NCI-H748 (cell line): ENCODE data around the gene LCN6.
"Not testable (repeated sequence)": the region's sequence is repeated elsewhere in the genome, so short reads cannot be mapped to it uniquely, and the experiment has no call there.

Experiments used
- DNase-seq: peaks from one replicate; lab custom pipeline; 2025; ENCODE audit not compliant: unreplicated experiment; lab: John Stamatoyannopoulos, UW

Gene LCN6

DNA sequence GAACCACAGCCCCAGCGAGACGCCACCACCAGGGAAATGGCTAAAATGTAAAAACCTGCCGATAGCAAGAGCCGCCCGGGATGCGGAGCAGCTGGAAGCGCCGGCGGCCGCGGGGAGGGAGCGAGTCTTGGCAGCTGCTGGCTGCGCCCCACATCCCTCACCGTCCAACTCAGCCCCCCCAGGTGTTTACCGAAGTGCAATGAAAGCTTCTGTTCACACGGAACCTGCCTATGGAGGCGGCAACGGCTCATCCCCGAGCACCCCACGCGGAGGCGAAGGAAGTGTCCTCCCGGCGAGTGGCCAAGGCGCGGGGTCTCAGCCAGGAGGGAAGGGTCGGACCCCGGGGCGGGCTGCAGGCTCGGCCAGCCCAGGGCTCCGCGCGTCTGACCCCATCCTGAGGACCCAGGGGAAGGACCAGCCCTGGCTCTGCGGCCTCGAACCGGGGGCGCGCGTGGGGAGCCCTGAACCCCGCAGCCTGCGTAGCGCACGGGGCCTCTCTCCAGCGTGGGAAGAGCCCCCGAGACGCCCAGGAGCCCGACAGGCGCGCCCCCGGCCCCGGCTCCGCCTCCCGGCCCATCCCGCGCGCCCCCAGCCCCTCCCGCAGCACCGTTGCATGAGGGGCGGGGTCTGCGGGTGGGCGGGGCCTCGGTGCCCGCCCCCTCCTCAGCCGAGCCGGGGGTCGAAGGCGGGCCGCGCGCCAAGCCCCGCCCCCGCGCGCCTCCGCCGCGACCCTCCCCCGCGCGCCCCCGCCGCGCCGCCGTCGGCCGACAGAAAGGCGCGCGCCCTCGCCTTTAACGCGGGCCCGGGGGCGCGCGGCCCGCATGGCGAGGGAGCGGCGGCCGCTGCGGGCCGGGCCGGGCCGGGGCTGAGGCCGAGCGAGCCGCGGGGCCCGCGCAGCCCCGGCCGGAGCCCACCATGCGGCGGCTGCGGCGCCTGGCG is 36.3 kb downstream of the LCN6 start, which contains the start of gene DIPK1B:
DIPK1B (plus strand) TSS at position 822 of the 939 bp plus-strand sequence; CDS start at position 916, 94 bp downstream.
- DNase-seq: peak; percentile 79

- not testable (repeated sequence) for DNase-seq
Observed at GRCh38 chr9:136711219-136711648, 37.1 kb downstream of the LCN6 start.

GRCh38 chr9:136710543-136710942 is 37.8 kb downstream of the LCN6 start:
- no peak for DNase-seq

GRCh38 chr9:136709454-136710109 is 38.7 kb downstream of the LCN6 start:
- no peak for DNase-seq

GRCh38 chr9:136707849-136708517 is 40.3 kb downstream of the LCN6 start:
- DNase-seq: no peak

DNA sequence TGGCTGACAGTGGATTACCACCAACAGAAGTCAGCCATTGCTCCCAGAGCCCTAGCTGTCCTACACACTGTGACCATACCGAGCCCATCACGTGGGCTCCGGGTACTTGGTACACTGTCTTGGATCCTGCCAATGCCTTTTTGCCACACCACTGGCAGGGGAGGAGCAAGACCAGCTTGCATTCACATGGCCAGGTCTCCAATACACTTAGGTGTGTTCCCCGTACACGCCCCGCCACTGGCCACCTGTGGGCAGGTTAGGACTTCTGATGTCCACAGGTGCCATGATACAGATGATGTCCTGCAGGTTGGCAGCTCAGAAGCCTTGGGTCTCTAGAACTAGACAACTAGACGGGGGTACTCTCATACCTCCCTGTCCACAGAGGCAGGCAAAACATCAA is 41.3 kb downstream of the LCN6 start:
- no peak for DNase-seq

- DNase-seq: no peak
Observed at GRCh38 chr9:136705564-136705963, 42.8 kb downstream of the LCN6 start.

- not testable (repeated sequence) for DNase-seq
Observed at GRCh38 chr9:136704741-136705140, 43.6 kb downstream of the LCN6 start.

- no peak for DNase-seq
Observed at GRCh38 chr9:136703276-136703860, 45.0 kb downstream of the LCN6 start.

DNA sequence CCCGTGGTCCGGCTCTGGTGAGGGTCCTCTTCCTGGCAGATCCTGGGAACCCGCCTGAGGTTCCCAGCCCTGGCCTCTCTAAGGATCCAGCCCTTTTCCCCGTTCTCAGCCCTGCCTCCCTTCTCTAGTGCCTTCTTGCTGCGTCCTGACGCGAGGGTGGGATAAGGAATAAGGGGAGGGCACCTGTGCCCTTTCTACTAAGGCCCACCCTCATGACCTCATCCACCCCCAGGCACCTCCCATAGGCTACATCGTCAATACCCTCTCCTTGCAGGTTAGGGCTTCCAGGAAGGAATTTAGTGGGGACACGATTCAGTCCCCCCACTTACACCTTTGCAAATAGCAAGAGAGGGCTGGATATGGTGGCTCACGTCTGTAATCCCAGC is 46.7 kb downstream of the LCN6 start:
- no peak for DNase-seq

- DNase-seq: no peak
Observed at GRCh38 chr9:136700959-136701667, 47.2 kb downstream of the LCN6 start.

GRCh38 chr9:136700304-136700703 is 48.0 kb downstream of the LCN6 start:
- DNase-seq: no peak

DNA sequence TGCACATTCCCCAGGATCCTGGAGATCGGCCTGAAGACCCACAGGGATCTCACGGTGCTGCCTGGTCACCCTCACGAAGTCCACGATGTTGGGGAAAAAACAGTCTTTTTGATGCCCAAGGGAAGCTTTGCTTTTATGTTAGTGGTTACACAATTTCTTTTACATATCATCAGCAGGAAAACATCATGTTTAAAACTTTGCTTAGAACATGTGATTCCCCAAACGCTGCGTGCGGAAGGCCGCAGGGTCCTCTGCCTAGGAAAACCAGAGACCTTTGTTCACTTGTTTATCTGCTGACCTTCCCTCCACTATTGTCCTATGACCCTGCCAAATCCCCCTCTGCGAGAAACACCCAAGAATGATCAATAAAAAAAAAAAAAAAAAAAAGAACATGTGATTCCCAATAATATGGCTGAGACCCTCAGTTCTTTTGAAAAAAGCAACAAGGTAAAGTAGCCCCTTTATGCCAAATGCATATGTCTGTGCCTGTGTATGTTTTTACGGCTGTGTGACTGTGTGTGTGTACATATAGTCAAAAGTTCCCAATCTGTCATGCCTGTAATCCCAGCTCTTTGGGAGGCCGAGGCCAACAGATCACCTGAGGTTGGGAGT is 49.6 kb downstream of the LCN6 start:
- no peak for DNase-seq

DNA sequence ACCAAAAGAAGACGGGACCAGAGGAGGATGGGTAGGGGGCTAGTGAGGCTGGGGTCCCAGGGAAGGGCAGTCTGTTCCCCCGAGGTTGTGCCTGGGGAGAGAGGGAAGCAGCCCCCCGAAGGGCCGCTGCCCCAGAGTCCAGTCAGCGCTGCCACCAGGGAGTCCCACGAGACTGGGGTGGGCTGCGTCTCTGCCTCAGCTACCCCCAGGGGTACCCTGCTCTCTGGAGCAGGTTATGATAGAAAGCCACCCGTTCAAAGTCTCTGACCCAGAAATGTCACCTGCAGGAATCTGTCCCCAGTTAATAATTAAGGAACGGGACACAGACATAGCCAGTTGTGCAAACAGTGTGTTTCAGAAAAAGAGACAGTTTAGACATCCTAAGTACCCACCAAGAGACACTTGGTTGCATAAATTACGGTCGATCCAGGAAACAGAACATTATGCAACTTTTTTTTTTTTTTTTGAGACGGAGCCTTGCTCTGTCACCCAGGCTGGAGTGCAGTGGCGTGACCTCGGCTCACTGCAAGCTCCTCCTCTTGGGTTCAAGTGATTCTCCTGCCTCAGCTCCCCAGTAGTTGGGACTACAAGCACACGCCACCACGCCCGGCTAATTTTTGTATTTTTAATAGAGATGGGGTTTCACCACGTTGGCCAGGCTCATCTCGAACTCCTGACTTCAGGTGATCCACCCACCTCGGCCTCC is 50.4 kb downstream of the LCN6 start:
- DNase-seq: no peak

- no peak for DNase-seq
Observed at GRCh38 chr9:136697146-136697820, 51.0 kb downstream of the LCN6 start.

DNA sequence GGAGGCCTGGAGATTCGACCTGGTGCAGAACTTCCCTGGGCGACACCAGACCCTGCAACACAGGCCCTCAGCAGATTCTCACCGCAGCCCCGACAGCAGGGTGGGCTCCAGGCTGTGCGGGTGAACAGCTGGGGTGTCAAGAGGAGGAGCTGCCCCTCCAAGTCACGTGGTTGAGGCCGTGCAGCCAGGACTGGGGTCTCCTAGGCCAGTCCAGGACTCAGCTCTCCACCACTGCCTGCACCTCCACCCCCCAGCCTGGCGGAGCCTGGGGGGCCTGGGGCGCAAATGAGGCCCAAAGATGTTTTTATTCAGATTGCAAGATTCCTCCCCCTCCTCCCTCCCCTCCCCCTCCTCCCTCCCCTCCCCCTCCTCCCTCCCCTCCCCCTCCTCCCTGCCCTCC is 51.8 kb downstream of the LCN6 start:
- no peak for DNase-seq

GRCh38 chr9:136695955-136696354 is 52.4 kb downstream of the LCN6 start:
- DNase-seq: peak; percentile 37

DNA sequence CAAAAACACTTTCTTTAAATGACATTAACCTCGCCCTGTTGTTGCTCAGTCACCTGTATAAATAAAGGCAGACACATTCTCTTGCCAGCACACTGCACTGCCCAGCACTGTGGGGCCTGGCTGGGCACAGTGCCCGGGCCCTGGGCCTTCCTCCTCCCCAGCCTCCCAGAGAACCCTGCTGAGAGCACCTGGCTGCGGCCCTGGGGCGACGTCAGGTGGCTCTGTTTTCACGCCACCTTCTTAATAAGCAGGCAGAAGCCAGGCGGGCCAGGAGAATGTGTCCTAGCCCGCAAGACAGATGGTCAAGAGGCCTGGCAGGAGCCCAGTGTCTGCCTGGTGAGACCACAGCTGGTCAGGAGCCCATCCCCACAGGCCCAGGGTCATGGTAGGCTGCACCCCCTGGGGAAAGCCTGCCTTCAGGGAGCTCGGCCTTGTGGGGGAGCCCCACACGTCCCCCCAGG is 52.9 kb downstream of the LCN6 start:
- DNase-seq: peak; percentile 88

GRCh38 chr9:136694872-136695247 is 53.5 kb downstream of the LCN6 start:
- no peak for DNase-seq
